NB4 (cell line): ENCODE data around the gene STUM.

ENCODE experiments used
- CTCF ChIP-seq: IDR thresholded peaks from one replicate; pipeline ENCODE4 v1.5.1; 2012; ENCODE audit warnings: low read depth, low read length
- MAX ChIP-seq: IDR thresholded peaks from 2 replicates; pipeline ENCODE4 v1.6.1; 2011; ENCODE audit warnings: low read depth, low read length
- MYC ChIP-seq: IDR thresholded peaks from 2 replicates; pipeline ENCODE4 v1.6.1; 2011; ENCODE audit warnings: low read depth, low read length
- POLR2A ChIP-seq: IDR thresholded peaks from 2 replicates; pipeline ENCODE4 v1.6.1; 2011; ENCODE audit warnings: mild to moderate bottlenecking; ENCODE audit not compliant: insufficient read length; ENCODE audit errors: extremely low read depth

- no peak for TF ChIP-seq POLR2A
- no peak for TF ChIP-seq MYC
- no peak for TF ChIP-seq CTCF
- TF ChIP-seq MAX: no peak
These were observed 49.9 kb downstream of the STUM start for GRCh38 chr1:226598455-226598849.
